Glutamatergic neuron (in vitro differentiated cells): ENCODE data around the gene BCKDHB. TPM values are rescaled to one million over a fixed set of nuclear protein-coding genes. Genes with fewer than 3 reads are reported as not detected.

Experiments
- DNase-seq: peaks from one replicate; pipeline ENCODE4 v3.0.0; 2022
- H3K27ac Mint-ChIP-seq: one replicate; pipeline ENCODE4 v1.8.0; 2020; ENCODE audit warnings: mild to moderate bottlenecking, mixed read lengths, inconsistent platforms; ENCODE audit not compliant: unreplicated experiment
- H3K27me3 Mint-ChIP-seq: one replicate; pipeline ENCODE4 v1.8.0; 2020; ENCODE audit warnings: mild to moderate bottlenecking, moderate library complexity, mixed read lengths, inconsistent platforms; ENCODE audit not compliant: unreplicated experiment
- H3K36me3 Mint-ChIP-seq: one replicate; pipeline ENCODE4 v1.8.0; 2020; ENCODE audit warnings: mild to moderate bottlenecking, mixed read lengths, inconsistent platforms; ENCODE audit not compliant: unreplicated experiment
- H3K4me1 Mint-ChIP-seq: one replicate; pipeline ENCODE4 v1.8.0; 2020; ENCODE audit warnings: mild to moderate bottlenecking, low read depth, mixed read lengths, inconsistent platforms; ENCODE audit not compliant: unreplicated experiment
- H3K4me3 Mint-ChIP-seq: one replicate; pipeline ENCODE4 v1.8.0; 2020; ENCODE audit warnings: mild to moderate bottlenecking, mixed read lengths, inconsistent platforms; ENCODE audit not compliant: unreplicated experiment
- H3K9me3 Mint-ChIP-seq: one replicate; pipeline ENCODE4 v1.8.0; 2020; ENCODE audit warnings: mild to moderate bottlenecking, moderate library complexity, mixed read lengths, inconsistent platforms; ENCODE audit not compliant: unreplicated experiment
- CTCF ChIP-seq: fragments of 200-600 bp; sonication (generic); IDR thresholded peaks from one replicate; pipeline ENCODE4 v1.5.0; 2021; ENCODE audit not compliant: partially characterized antibody, unreplicated experiment
- total RNA-seq: library from RNA; stranded (reverse); fragmentation: NEBNext Ultra II Directional; extraction: Animal tissue kit (Norgen Biotek cat#: 25700); gene quantifications from one replicate; pipeline ENCODE4 v1.2.1, GENCODE V29; 2021; ENCODE audit not compliant: unreplicated experiment

The BCKDHB gene
- total RNA-seq, 1 donor from 2014 or later = 13.6 TPM

DNA sequence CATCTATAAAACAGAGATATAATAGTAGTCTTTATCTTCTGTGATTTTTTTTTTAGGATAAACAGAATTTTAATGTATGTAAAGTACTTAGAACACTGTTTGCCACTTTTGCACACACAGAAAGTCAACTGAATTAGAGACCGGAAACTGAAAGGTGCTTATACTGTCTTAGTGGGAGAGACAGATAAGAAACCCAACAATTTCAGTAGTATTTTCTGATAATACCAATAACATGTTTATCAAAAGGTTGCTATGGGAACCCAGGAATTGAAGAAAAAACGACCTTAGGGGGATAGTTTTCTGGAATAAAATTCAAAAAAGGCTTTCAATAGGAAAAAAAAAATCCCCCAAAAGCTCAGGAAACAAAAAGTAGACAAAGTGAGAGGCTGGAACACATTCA lies 138.6 kb downstream of the BCKDHB start:
- Mint-ChIP-seq H3K4me3 (no peak overlapping the region), H3K27ac (no peak overlapping the region), H3K4me1 (no peaks in the 10 kb centered on the region), H3K27me3 (peaks cover 2% of the 10 kb centered on the region), H3K9me3 (no peaks in the 10 kb centered on the region), H3K36me3 (peaks cover 5% of the 10 kb centered on the region)
- no peak for TF ChIP-seq CTCF
- no peak for DNase-seq

DNA sequence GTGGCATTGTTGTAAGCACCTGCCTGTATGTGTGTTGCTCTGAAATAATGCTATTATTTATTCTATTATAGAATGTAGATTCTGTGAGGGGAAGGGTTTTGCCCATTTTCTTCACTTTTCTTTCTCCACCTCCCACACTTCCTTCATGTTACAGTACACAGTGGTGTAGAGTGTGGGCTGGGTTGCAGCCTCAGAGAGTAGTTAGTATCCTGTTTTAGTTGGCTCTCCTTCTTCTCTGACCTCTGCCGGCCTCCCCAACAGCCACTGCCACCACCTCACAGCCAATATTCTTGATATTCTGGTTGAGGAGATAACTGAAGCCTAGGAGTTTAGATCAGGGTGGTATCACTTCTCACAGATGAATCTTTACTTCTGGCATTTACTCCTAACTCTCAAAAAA lies 143.4 kb downstream of the BCKDHB start:
- H3K4me3 Mint-ChIP-seq = no peak overlapping the region
- peaks cover 2% of the 10 kb centered on the region for H3K27me3 Mint-ChIP-seq
- no peaks in the 10 kb centered on the region for H3K4me1 Mint-ChIP-seq
- no peak for TF ChIP-seq CTCF
- no peak for DNase-seq
- H3K36me3 Mint-ChIP-seq = no peaks in the 10 kb centered on the region
- no peaks in the 10 kb centered on the region for H3K9me3 Mint-ChIP-seq
- H3K27ac Mint-ChIP-seq = no peak overlapping the region

DNA sequence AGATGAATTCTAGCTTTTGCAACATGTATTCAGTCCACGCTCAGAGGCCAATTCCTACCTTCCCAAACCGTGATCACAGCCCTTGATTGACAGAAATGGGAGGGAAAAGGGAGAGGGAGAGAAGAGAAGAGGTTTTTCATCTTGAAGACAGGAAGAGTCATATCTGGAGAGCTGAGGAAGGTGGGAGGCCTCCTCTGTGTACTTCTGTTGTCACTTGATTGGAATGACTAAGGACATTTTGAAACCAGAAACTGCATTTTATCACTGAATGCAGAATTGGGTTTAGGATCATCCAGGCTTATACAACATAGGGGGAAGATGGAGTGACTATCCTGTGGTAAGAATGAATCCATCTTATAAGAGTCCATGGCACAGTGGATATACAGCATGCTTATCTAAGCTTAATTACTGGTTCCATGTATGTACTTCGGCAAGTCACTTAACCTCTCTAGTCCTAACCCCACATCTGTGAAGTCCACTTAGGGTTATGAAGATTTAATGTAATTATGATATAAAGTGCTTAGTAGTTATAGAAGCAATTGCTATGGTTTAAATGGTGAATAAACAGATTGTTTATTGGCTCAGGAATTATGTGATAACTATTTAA lies 144.0 kb downstream of the BCKDHB start:
- no peak for TF ChIP-seq CTCF

DNA sequence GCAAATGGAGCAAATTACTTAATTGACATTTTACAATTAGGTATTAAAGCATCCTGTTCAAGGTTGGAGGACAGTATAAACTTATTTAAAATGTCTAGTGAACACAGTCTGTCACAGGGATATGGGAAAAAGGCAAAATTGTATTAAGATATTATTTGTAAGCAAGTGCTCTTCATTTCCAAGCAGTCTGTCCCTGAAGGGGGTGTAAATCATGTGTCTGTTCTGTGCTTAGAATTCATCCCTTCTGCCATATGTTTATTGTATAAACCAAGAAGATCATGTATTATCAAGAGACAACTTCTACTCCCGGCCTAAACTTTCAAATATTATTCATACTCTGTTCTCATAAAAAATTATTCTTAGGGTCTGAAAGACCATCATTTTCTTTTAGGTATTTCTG lies 144.8 kb downstream of the BCKDHB start:
- no peak for TF ChIP-seq CTCF
- Mint-ChIP-seq H3K36me3 (no peaks in the 10 kb centered on the region), H3K27me3 (no peaks in the 10 kb centered on the region), H3K4me1 (no peaks in the 10 kb centered on the region), H3K9me3 (no peaks in the 10 kb centered on the region), H3K27ac (no peak overlapping the region), H3K4me3 (no peak overlapping the region)
- DNase-seq = no peak

More for the DNA sequence above, 144.0 kb downstream of the BCKDHB start:
- Mint-ChIP-seq H3K9me3 (no peaks in the 10 kb centered on the region), H3K4me3 (no peak overlapping the region), H3K36me3 (no peaks in the 10 kb centered on the region), H3K27me3 (peaks cover 2% of the 10 kb centered on the region), H3K4me1 (no peaks in the 10 kb centered on the region), H3K27ac (no peak overlapping the region)
- no peak for DNase-seq

- no peaks in the 10 kb centered on the region for H3K36me3 Mint-ChIP-seq
- H3K27ac Mint-ChIP-seq = no peak overlapping the region
- TF ChIP-seq CTCF = no peak
- no peaks in the 10 kb centered on the region for H3K4me1 Mint-ChIP-seq
- no peaks in the 10 kb centered on the region for H3K27me3 Mint-ChIP-seq
- H3K4me3 Mint-ChIP-seq = no peak overlapping the region
- DNase-seq = no peak
- no peaks in the 10 kb centered on the region for H3K9me3 Mint-ChIP-seq
Observed at GRCh38 chr6:80254716-80255115, 148.2 kb downstream of the BCKDHB start.
